IgD-negative memory B cell (primary cell): ENCODE results near the gene CCSER1. TPM values are rescaled to one million over a fixed set of nuclear protein-coding genes. Genes with fewer than 3 reads are reported as not detected.

ENCODE experiments used
- H3K27ac Mint-ChIP-seq, 3 donors: one replicate each; pipeline ENCODE4 v1.8.0; 2020 to 2022; ENCODE audit warnings: mild to moderate bottlenecking in 3 of 3, mixed read lengths in 3 of 3, moderate library complexity in 1 of 3
- H3K27me3 Mint-ChIP-seq: one replicate; pipeline ENCODE4 v1.8.0; 2021; ENCODE audit warnings: mixed read lengths
- H3K36me3 Mint-ChIP-seq: one replicate; pipeline ENCODE4 v1.8.0; 2020; ENCODE audit warnings: mild to moderate bottlenecking, mixed read lengths
- H3K4me1 Mint-ChIP-seq, 3 donors: one replicate each; pipeline ENCODE4 v1.8.0; 2020 to 2022; ENCODE audit warnings: mixed read lengths in 3 of 3, mild to moderate bottlenecking in 1 of 3
- H3K4me3 Mint-ChIP-seq, 4 donors: one replicate each; pipeline ENCODE4 v1.8.0; 2020 to 2022; ENCODE audit warnings: mild to moderate bottlenecking in 4 of 4, mixed read lengths in 4 of 4, moderate library complexity in 3 of 4
- H3K9me3 Mint-ChIP-seq, 3 donors: one replicate each; pipeline ENCODE4 v1.8.0; 2020 to 2021; ENCODE audit warnings: mixed read lengths in 3 of 3, mild to moderate bottlenecking in 1 of 3
- polyA plus RNA-seq: library from polyadenylated mRNA; unstranded; fragments of 300-500 nt; fragmentation: Illumina TruSeq; gene quantifications from one replicate; pipeline ENCODE4 v1.2.3, GENCODE V29; 2021

Gene CCSER1
- polyA plus RNA-seq, 1 donor from 2014 or later, result 4.7 TPM

- no peak overlapping the region for H3K4me3 Mint-ChIP-seq
Measured at GRCh38 chr4:90946945-90947344, 819.8 kb downstream of the CCSER1 start.

GRCh38 chr4:90950385-90950841 lies 823.2 kb downstream of the CCSER1 start:
- Mint-ChIP-seq H3K4me1 (no peaks in the 10 kb centered on the region), H3K9me3 (no peaks in the 10 kb centered on the region), H3K27me3 (no peaks in the 10 kb centered on the region), H3K27ac (peak overlapping the region in 1 of 3 donors; percentile 0), H3K36me3 (no peaks in the 10 kb centered on the region), H3K4me3 (no peak overlapping the region)

More at GRCh38 chr4:90946945-90947344, 819.8 kb downstream of the CCSER1 start:
- Mint-ChIP-seq H3K27me3 (peaks cover 1% of the 10 kb centered on the region), H3K36me3 (no peaks in the 10 kb centered on the region), H3K27ac (no peak overlapping the region), H3K4me1 (no peaks in the 10 kb centered on the region), H3K9me3 (peaks cover 0 to 2% (median 0%) of the 10 kb centered on the region in 3 donors)

- Mint-ChIP-seq H3K27ac (no peak overlapping the region), H3K4me3 (no peak overlapping the region), H3K4me1 (no peaks in the 10 kb centered on the region), H3K36me3 (no peaks in the 10 kb centered on the region), H3K9me3 (no peaks in the 10 kb centered on the region), H3K27me3 (no peaks in the 10 kb centered on the region)
Measured at GRCh38 chr4:90951037-90951436, 823.8 kb downstream of the CCSER1 start.

GRCh38 chr4:90958256-90958895 lies 831.2 kb downstream of the CCSER1 start:
- H3K27me3 Mint-ChIP-seq, result no peaks in the 10 kb centered on the region
- H3K9me3 Mint-ChIP-seq, result peaks cover 0 to 2% (median 0%) of the 10 kb centered on the region in 3 donors
- H3K27ac Mint-ChIP-seq, result no peak overlapping the region
- no peaks in the 10 kb centered on the region for H3K36me3 Mint-ChIP-seq
- H3K4me1 Mint-ChIP-seq, result no peaks in the 10 kb centered on the region
- H3K4me3 Mint-ChIP-seq, result no peak overlapping the region

GRCh38 chr4:90960433-90960832 lies 833.2 kb downstream of the CCSER1 start:
- no peak overlapping the region for H3K27ac Mint-ChIP-seq
- no peaks in the 10 kb centered on the region for H3K4me1 Mint-ChIP-seq
- no peaks in the 10 kb centered on the region for H3K36me3 Mint-ChIP-seq
- peaks cover 0 to 3% (median 2%) of the 10 kb centered on the region in 3 donors for H3K9me3 Mint-ChIP-seq
- no peak overlapping the region for H3K4me3 Mint-ChIP-seq
- H3K27me3 Mint-ChIP-seq, result no peaks in the 10 kb centered on the region

- no peak overlapping the region for H3K4me3 Mint-ChIP-seq
- no peaks in the 10 kb centered on the region for H3K27me3 Mint-ChIP-seq
- no peak overlapping the region for H3K27ac Mint-ChIP-seq
- H3K9me3 Mint-ChIP-seq, result peaks cover 0 to 3% (median 2%) of the 10 kb centered on the region in 3 donors
- H3K4me1 Mint-ChIP-seq, result no peaks in the 10 kb centered on the region
- no peaks in the 10 kb centered on the region for H3K36me3 Mint-ChIP-seq
Measured at GRCh38 chr4:90960840-90961239, 833.6 kb downstream of the CCSER1 start.

- H3K4me3 Mint-ChIP-seq, result no peak overlapping the region
- H3K36me3 Mint-ChIP-seq, result no peaks in the 10 kb centered on the region
- H3K27me3 Mint-ChIP-seq, result no peaks in the 10 kb centered on the region
- no peaks in the 10 kb centered on the region for H3K4me1 Mint-ChIP-seq
- peaks cover 3 to 18% (median 16%) of the 10 kb centered on the region in 3 donors for H3K9me3 Mint-ChIP-seq
- H3K27ac Mint-ChIP-seq, result no peak overlapping the region
Measured at GRCh38 chr4:90970021-90970420, 842.8 kb downstream of the CCSER1 start.

GRCh38 chr4:90977726-90978125 lies 850.5 kb downstream of the CCSER1 start:
- Mint-ChIP-seq H3K36me3 (no peaks in the 10 kb centered on the region), H3K27ac (no peak overlapping the region), H3K27me3 (no peaks in the 10 kb centered on the region), H3K4me1 (no peaks in the 10 kb centered on the region), H3K9me3 (peaks cover 0 to 3% (median 3%) of the 10 kb centered on the region in 3 donors), H3K4me3 (no peak overlapping the region)

- H3K4me3 Mint-ChIP-seq, result no peak overlapping the region
- H3K9me3 Mint-ChIP-seq, result peaks cover 0 to 3% (median 0%) of the 10 kb centered on the region in 3 donors
- no peaks in the 10 kb centered on the region for H3K27me3 Mint-ChIP-seq
- no peak overlapping the region for H3K27ac Mint-ChIP-seq
- H3K36me3 Mint-ChIP-seq, result no peaks in the 10 kb centered on the region
- no peaks in the 10 kb centered on the region for H3K4me1 Mint-ChIP-seq
Measured at GRCh38 chr4:90979556-90979955, 852.4 kb downstream of the CCSER1 start.

- H3K27me3 Mint-ChIP-seq, result no peaks in the 10 kb centered on the region
Measured at GRCh38 chr4:90982813-90983212, 855.6 kb downstream of the CCSER1 start.

GRCh38 chr4:90990284-90990683 lies 863.1 kb downstream of the CCSER1 start:
- peaks cover 0 to 2% (median 0%) of the 10 kb centered on the region in 3 donors for H3K9me3 Mint-ChIP-seq
- no peak overlapping the region for H3K27ac Mint-ChIP-seq
- H3K36me3 Mint-ChIP-seq, result peaks cover 1% of the 10 kb centered on the region
- no peak overlapping the region for H3K4me3 Mint-ChIP-seq
- peaks cover 0 to 1% (median 0%) of the 10 kb centered on the region in 3 donors for H3K4me1 Mint-ChIP-seq
- H3K27me3 Mint-ChIP-seq, result no peaks in the 10 kb centered on the region

More at GRCh38 chr4:90982813-90983212, 855.6 kb downstream of the CCSER1 start:
- H3K4me3 Mint-ChIP-seq, result no peak overlapping the region
- H3K36me3 Mint-ChIP-seq, result peaks cover 1% of the 10 kb centered on the region
- no peaks in the 10 kb centered on the region for H3K4me1 Mint-ChIP-seq
- no peak overlapping the region for H3K27ac Mint-ChIP-seq
- H3K9me3 Mint-ChIP-seq, result peaks cover 0 to 6% (median 0%) of the 10 kb centered on the region in 3 donors

GRCh38 chr4:90992213-90992612 lies 865.0 kb downstream of the CCSER1 start:
- no peaks in the 10 kb centered on the region for H3K27me3 Mint-ChIP-seq
- H3K4me3 Mint-ChIP-seq, result no peak overlapping the region
- H3K9me3 Mint-ChIP-seq, result no peaks in the 10 kb centered on the region
- no peak overlapping the region for H3K27ac Mint-ChIP-seq
- no peaks in the 10 kb centered on the region for H3K36me3 Mint-ChIP-seq
- peaks cover 0 to 1% (median 1%) of the 10 kb centered on the region in 3 donors for H3K4me1 Mint-ChIP-seq

- Mint-ChIP-seq H3K4me1 (peaks cover 0 to 1% (median 1%) of the 10 kb centered on the region in 3 donors), H3K36me3 (no peaks in the 10 kb centered on the region), H3K4me3 (no peak overlapping the region), H3K27ac (no peak overlapping the region), H3K9me3 (no peaks in the 10 kb centered on the region), H3K27me3 (no peaks in the 10 kb centered on the region)
Measured at GRCh38 chr4:90994851-90995574, 867.8 kb downstream of the CCSER1 start.

GRCh38 chr4:90995996-90996395 lies 868.8 kb downstream of the CCSER1 start:
- no peaks in the 10 kb centered on the region for H3K36me3 Mint-ChIP-seq
- peaks cover 0 to 1% (median 1%) of the 10 kb centered on the region in 3 donors for H3K4me1 Mint-ChIP-seq
- no peaks in the 10 kb centered on the region for H3K9me3 Mint-ChIP-seq
- H3K27ac Mint-ChIP-seq, result no peak overlapping the region
- H3K4me3 Mint-ChIP-seq, result no peak overlapping the region
- no peaks in the 10 kb centered on the region for H3K27me3 Mint-ChIP-seq

GRCh38 chr4:90996813-90997212 lies 869.6 kb downstream of the CCSER1 start:
- H3K27me3 Mint-ChIP-seq, result no peaks in the 10 kb centered on the region
- H3K36me3 Mint-ChIP-seq, result no peaks in the 10 kb centered on the region
- peaks cover 0 to 1% (median 0%) of the 10 kb centered on the region in 3 donors for H3K4me1 Mint-ChIP-seq
- no peak overlapping the region for H3K4me3 Mint-ChIP-seq
- H3K9me3 Mint-ChIP-seq, result no peaks in the 10 kb centered on the region
- H3K27ac Mint-ChIP-seq, result no peak overlapping the region
